K562 (cell line): ENCODE data around the gene TFEB. TPM values are rescaled to one million over a fixed set of nuclear protein-coding genes. Genes with fewer than 3 reads are reported as not detected.

Experiments used
- ATAC-seq: fragments of 200-7000 bp; cut with Tn5 transposase; 3 replicates; pipeline ENCODE4 v1.9.1; 2020; ENCODE audit warnings: moderate library complexity
- BruUV-seq: library from RNA; stranded (reverse); fragments of 400-500 nt; replicated peaks from 2 replicates; lab custom pipeline; 2021; lab: Mats Ljungman, UMichigan
- CTCF ChIA-PET: fragments of 300-600 bp; formaldehyde crosslinking; extraction: SDS; loops from one replicate; lab custom pipeline; 2021; ENCODE audit warnings: low intra/inter-chr PET ratio; lab: Yijun Ruan, JAX
- POLR2A ChIA-PET: fragments of 300-600, 350-650 bp; sonication (Branson Sonifier 250); formaldehyde crosslinking; extraction: SDS; loops from one replicate; lab custom pipeline; 2021; ENCODE audit warnings: antibody characterized with exemption, inconsistent platforms; lab: Yijun Ruan, JAX
- DNase-seq, 4 experiments: peaks; one replicate each; pipeline versions ENCODE4 v3.0.0 to v3.0.0-alpha.2; 2011 to 2018; ENCODE audit warnings: low spot score in 3 of 4, mixed read lengths in 3 of 4; ENCODE audit errors: extremely low read depth in 1 of 4
- FAIRE-seq: peaks from 2 replicates; lab custom pipeline; 2011; peaks lifted over from hg19 to GRCh38; lab: Jason Lieb, UNC
- H2AFZ ChIP-seq: 2 replicates; pipeline ENCODE4 v1.6.0; 2011; ENCODE audit warnings: low read depth, low read length, control low read depth, inconsistent platforms
- H3K27ac ChIP-seq: fragments of 200-600 bp; 3 replicates; pipeline ENCODE4 v1.8.0; 2011; ENCODE audit warnings: low read depth, mild to moderate bottlenecking, control low read depth, inconsistent platforms, low read length, moderate library complexity, mixed read lengths; ENCODE audit errors: extremely low read depth
- H3K27me3 ChIP-seq, 2 experiments: fragments of 300-600 bp in 1 of 2; 2 replicates in 1 of 2; 3 replicates in 1 of 2; pipeline versions ENCODE4 v1.6.0 to v1.8.0; 2011; ENCODE audit warnings: inconsistent platforms in 2 of 2, low read length in 2 of 2, mild to moderate bottlenecking in 1 of 2, mixed read lengths in 1 of 2, moderate library complexity in 1 of 2; ENCODE audit not compliant: control insufficient read depth in 2 of 2, insufficient read depth in 2 of 2
- H3K36me3 ChIP-seq: fragments of 300-600 bp; 3 replicates; pipeline ENCODE4 v1.8.0; 2011; ENCODE audit warnings: mild to moderate bottlenecking, low read length, inconsistent platforms; ENCODE audit not compliant: control insufficient read depth, insufficient read depth
- H3K4me1 ChIP-seq, 2 experiments: fragments of 200-600 bp in 1 of 2; replicated peaks in 1 of 2; 2 replicates in 1 of 2; 3 replicates in 1 of 2; pipeline versions ENCODE4 v1.5.1 to v1.8.0; 2011; ENCODE audit warnings: inconsistent platforms in 2 of 2, low read length in 2 of 2, mild to moderate bottlenecking in 1 of 2, mixed read lengths in 1 of 2, moderate library complexity in 1 of 2; ENCODE audit not compliant: control insufficient read depth in 2 of 2, insufficient read depth in 2 of 2
- H3K4me2 ChIP-seq: 2 replicates; pipeline ENCODE4 v1.6.1; 2011; ENCODE audit warnings: low read length, control low read depth, inconsistent platforms, mixed read lengths; ENCODE audit not compliant: insufficient read depth
- H3K4me3 ChIP-seq: fragments of 200-600 bp; sonication (generic), shearing (Covaris generic); 2 replicates; pipeline ENCODE4 v1.5.1; 2016; ENCODE audit warnings: control low read depth, inconsistent platforms
- H3K79me2 ChIP-seq: fragments of 200-600 bp; 3 replicates; pipeline ENCODE4 v1.8.0; 2011; ENCODE audit warnings: low read length, inconsistent platforms; ENCODE audit not compliant: control insufficient read depth, insufficient read depth
- H3K9ac ChIP-seq, 2 experiments: 2 replicates each; pipeline versions ENCODE4 v1.6.0 to v1.6.1; 2011; ENCODE audit warnings: low read depth in 2 of 2, low read length in 2 of 2, control low read depth in 1 of 2, inconsistent platforms in 1 of 2, mild to moderate bottlenecking in 1 of 2, mixed read lengths in 1 of 2; ENCODE audit not compliant: insufficient read depth in 1 of 2
- H3K9me1 ChIP-seq: one replicate; pipeline ENCODE4 v1.6.0; 2011; ENCODE audit warnings: inconsistent platforms, mild to moderate bottlenecking, low read length, moderate library complexity; ENCODE audit not compliant: control insufficient read depth, insufficient read depth
- H3K9me3 ChIP-seq: replicated peaks from 2 replicates; pipeline ENCODE4 v1.5.1; 2011; ENCODE audit warnings: low read depth, low read length, inconsistent platforms; ENCODE audit not compliant: control insufficient read depth, insufficient read depth
- H4K20me1 ChIP-seq: replicated peaks from 2 replicates; pipeline ENCODE4 v1.6.1; 2011; ENCODE audit warnings: low read length, inconsistent platforms, mixed read lengths; ENCODE audit not compliant: control insufficient read depth, insufficient read depth
- C11orf30 ChIP-seq: fragments of 450-650 bp; IDR thresholded peaks from 2 replicates; pipeline ENCODE4 v1.6.1; 2016; ENCODE audit warnings: low read depth, mild to moderate bottlenecking
- CREB1 ChIP-seq, 2 experiments: sonication (generic) in 1 of 2; formaldehyde crosslinking in 1 of 2; IDR thresholded peaks; 2 replicates each; pipeline versions ENCODE4 v1.6.1 to v1.8.0; 2012 to 2022; ENCODE audit warnings: inconsistent platforms in 1 of 2, mild to moderate bottlenecking in 1 of 2, missing genetic modification reagents in 1 of 2, moderate library complexity in 1 of 2
- MEF2A ChIP-seq: IDR thresholded peaks from 2 replicates; pipeline ENCODE4 v1.6.1; 2011; ENCODE audit warnings: low read depth, mild to moderate bottlenecking, low read length, moderate library complexity; ENCODE audit not compliant: control insufficient read depth
- OTX1 ChIP-seq: fragments of 450-650 bp; formaldehyde crosslinking; IDR thresholded peaks from 2 replicates; pipeline ENCODE4 v1.4.0; 2022; ENCODE audit warnings: mild to moderate bottlenecking
- SMAD4 ChIP-seq: fragments of 250-450 bp; sonication (Bioruptor Pico); conservative IDR thresholded peaks from 2 replicates; pipeline ENCODE4 v1.8.0; 2021; ENCODE audit warnings: inconsistent platforms, mild to moderate bottlenecking, moderate library complexity
- SMARCC2 ChIP-seq: fragments of 450-650 bp; IDR thresholded peaks from 2 replicates; pipeline ENCODE4 v1.6.1; 2017; ENCODE audit warnings: antibody characterized with exemption, moderate library complexity, mild to moderate bottlenecking, low read depth
- ZNF347 ChIP-seq: fragments of 450-650 bp; formaldehyde crosslinking; IDR thresholded peaks from 2 replicates; pipeline ENCODE4 v1.4.0; 2020; ENCODE audit warnings: low read depth, mild to moderate bottlenecking, moderate library complexity
- ZNF354B ChIP-seq: fragments of 250-450 bp; sonication (Bioruptor Pico); IDR thresholded peaks from 2 replicates; pipeline ENCODE4 v1.4.0; 2020
- ZNF436 ChIP-seq: fragments of 250-450, 450-650 bp; sonication (Bioruptor Pico); formaldehyde crosslinking; IDR thresholded peaks from 2 replicates; pipeline ENCODE4 v1.7.0; 2020; ENCODE audit warnings: mild to moderate bottlenecking
- ZSCAN32 ChIP-seq: fragments of 450-650 bp; formaldehyde crosslinking; IDR thresholded peaks from 2 replicates; pipeline ENCODE4 v1.4.0; 2020; ENCODE audit warnings: mild to moderate bottlenecking, moderate library complexity
- WGBS: fragments of 100-300 bp; shearing (Covaris generic); methylation state at CpG from one replicate; pipeline ENCODE4 v1.1.6; 2016; ENCODE audit warnings: low coverage, mixed read lengths; ENCODE audit not compliant: insufficient coverage; ENCODE audit errors: missing lambda C conversion rate; 5-methylcytosine and 5-hydroxymethylcytosine counted together
- in situ Hi-C: fragments of 300-500 bp; cut with MboI; formaldehyde crosslinking; loops from 4 replicates; pipeline ENCODE4 v1.15.0; 2018; ENCODE audit warnings: inconsistent platforms, mixed read lengths
- intact Hi-C: fragments of 100-400 bp; cut with micrococcal nuclease; formaldehyde crosslinking; loops from 2 replicates; pipeline ENCODE4 v1.14.2; 2022
- polyA plus RNA-seq, 8 experiments: library from polyadenylated mRNA; depleted of rRNA in 4 of 8; stranded (reverse) in 5 of 8; unstranded in 3 of 8; fragments of >200 nt; fragmentation: Nextera tagmentation in 2 of 8; fragmentation: Illumina TruSeq in 1 of 8; extraction: Ambion mirVana in 2 of 8; extraction: Trizol in 1 of 8; gene quantifications; 2 replicates each; pipeline versions ENCODE4 v1.2.1 to v1.2.3, GENCODE V29; 2011 to 2014; ENCODE audit warnings: inconsistent platforms in 1 of 8, missing spikeins in 1 of 8
- total RNA-seq, 7 experiments: library from RNA; depleted of rRNA in 6 of 7; stranded (reverse); fragments of >200 nt in 6 of 7; fragmentation: Illumina TruSeq in 2 of 7; extraction: Trizol in 2 of 7; gene quantifications; 2 replicates each; pipeline versions ENCODE4 v1.2.1 to v1.2.3, GENCODE V29; 2011 to 2021; ENCODE audit warnings: low replicate concordance in 1 of 7
- TF ChIP-seq, protein P1 (sequence below): sonication (generic); formaldehyde crosslinking; IDR thresholded peaks from 2 replicates; pipeline ENCODE4 v1.8.0; 2022; ENCODE audit warnings: mild to moderate bottlenecking, missing genetic modification reagents
- TF ChIP-seq, protein P2 (sequence below): fragments of 450-650 bp; IDR thresholded peaks from 2 replicates; pipeline ENCODE4 v1.6.1; 2018; ENCODE audit not compliant: partially characterized antibody

The TFEB gene
- total and polyA plus RNA-seq, 9 of the 15 experiments (the other 6 are each of a cell fraction or from before 2014, with no cell fraction given): 0.04 to 4.7 (median 2.0) TPM

DNA sequence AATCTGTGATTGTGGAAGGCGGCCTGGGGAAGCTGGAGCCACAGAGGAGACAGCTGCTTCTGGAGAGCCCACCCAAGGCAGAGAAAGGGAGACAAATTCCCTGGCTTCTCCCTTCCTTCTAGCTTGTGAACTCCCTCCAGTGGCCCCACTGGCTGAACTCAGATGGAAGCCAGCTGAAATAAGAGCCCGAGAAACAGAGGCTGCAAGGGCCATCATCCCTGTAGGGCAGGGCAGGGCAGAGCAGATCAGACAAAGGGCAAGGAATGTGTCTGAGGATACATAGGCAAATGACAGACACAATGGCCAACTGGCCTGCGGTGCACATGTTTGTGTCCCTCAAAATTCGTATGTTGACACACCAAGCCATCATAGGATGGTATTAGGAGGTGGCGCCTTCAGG is 71.8 kb downstream of the TFEB start:
- H3K27me3 ChIP-seq: peaks cover 13 to 33% of the 10 kb centered on the region in 2 experiments; a peak in 4 of 5 replicates
- H3K4me1 ChIP-seq: no peaks in the 10 kb centered on the region; a peak in 1 of 5 replicates
- no peak overlapping the region for H3K4me3 ChIP-seq
- no peaks in the 10 kb centered on the region for H3K36me3 ChIP-seq
- DNase-seq (no peak), ATAC-seq (no peak), FAIRE-seq (no peak)
- no TSS peak for BruUV-seq
- no peaks in the 10 kb centered on the region for H3K79me2 ChIP-seq
- TF ChIP-seq ZNF436 (no peak), SMAD4 (CRISPR knock-in tag) (no peak), ZNF354B (CRISPR knock-in tag) (no peak), ZNF347 (CRISPR knock-in tag) (no peak), OTX1 (CRISPR knock-in tag) (no peak), C11orf30 (no peak), SMARCC2 (no peak), CREB1 (IDR thresholded peaks at IDR 0.05) (no peak), CREB1 (CRISPR knock-in tag; IDR thresholded peaks at IDR 0.05) (no peak), MEF2A (no peak), ZSCAN32 (CRISPR knock-in tag) (no peak)
- TF ChIP-seq, protein P1, sequence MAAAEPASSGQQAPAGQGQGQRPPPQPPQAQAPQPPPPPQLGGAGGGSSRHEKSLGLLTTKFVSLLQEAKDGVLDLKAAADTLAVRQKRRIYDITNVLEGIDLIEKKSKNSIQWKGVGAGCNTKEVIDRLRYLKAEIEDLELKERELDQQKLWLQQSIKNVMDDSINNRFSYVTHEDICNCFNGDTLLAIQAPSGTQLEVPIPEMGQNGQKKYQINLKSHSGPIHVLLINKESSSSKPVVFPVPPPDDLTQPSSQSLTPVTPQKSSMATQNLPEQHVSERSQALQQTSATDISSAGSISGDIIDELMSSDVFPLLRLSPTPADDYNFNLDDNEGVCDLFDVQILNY (CRISPR knock-in tag): no peak
- TF ChIP-seq, protein P2, sequence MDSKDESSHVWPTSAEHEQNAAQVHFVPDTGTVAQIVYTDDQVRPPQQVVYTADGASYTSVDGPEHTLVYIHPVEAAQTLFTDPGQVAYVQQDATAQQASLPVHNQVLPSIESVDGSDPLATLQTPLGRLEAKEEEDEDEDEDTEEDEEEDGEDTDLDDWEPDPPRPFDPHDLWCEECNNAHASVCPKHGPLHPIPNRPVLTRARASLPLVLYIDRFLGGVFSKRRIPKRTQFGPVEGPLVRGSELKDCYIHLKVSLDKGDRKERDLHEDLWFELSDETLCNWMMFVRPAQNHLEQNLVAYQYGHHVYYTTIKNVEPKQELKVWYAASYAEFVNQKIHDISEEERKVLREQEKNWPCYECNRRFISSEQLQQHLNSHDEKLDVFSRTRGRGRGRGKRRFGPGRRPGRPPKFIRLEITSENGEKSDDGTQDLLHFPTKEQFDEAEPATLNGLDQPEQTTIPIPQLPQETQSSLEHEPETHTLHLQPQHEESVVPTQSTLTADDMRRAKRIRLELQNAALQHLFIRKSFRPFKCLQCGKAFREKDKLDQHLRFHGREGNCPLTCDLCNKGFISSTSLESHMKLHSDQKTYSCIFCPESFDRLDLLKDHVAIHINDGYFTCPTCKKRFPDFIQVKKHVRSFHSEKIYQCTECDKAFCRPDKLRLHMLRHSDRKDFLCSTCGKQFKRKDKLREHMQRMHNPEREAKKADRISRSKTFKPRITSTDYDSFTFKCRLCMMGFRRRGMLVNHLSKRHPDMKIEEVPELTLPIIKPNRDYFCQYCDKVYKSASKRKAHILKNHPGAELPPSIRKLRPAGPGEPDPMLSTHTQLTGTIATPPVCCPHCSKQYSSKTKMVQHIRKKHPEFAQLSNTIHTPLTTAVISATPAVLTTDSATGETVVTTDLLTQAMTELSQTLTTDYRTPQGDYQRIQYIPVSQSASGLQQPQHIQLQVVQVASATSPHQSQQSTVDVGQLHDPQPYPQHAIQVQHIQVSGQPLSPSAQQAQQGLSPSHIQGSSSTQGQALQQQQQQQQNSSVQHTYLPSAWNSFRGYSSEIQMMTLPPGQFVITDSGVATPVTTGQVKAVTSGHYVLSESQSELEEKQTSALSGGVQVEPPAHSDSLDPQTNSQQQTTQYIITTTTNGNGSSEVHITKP: no peak
- no peaks in the 10 kb centered on the region for H4K20me1 ChIP-seq
- intact Hi-C loops: no loop called here
- H3K9me3 ChIP-seq: no peaks in the 10 kb centered on the region
- no peak overlapping the region for H3K9ac ChIP-seq
- in situ Hi-C loops: no loop called here
- H3K4me2 ChIP-seq: no peak overlapping the region
- H2AFZ ChIP-seq: no peak overlapping the region
- no peaks in the 10 kb centered on the region for H3K9me1 ChIP-seq
- POLR2A ChIA-PET: interaction anchor here (1.3 kb wide), 1 partner anchor 12 kb away, joined by 3 read pairs; no protein-coding TSS in a partner anchor
- CTCF ChIA-PET: no interaction called here
- WGBS: 3% methylated on average over 5 of the region's 5 CpGs
- no peak overlapping the region for H3K27ac ChIP-seq
